Panc1 (cell line): Measurements from ENCODE around the gene VOPP1. TPM values are rescaled to one million over a fixed set of nuclear protein-coding genes. Genes with fewer than 3 reads are reported as not detected.

Experiments used
- ATAC-seq: fragments of 200-7000 bp; cut with Tn5 transposase; 2 replicates; pipeline ENCODE4 v1.9.1; 2020; ENCODE audit warnings: mild to moderate bottlenecking, moderate library complexity
- Bru-seq: library from RNA; stranded (reverse); fragments of 400-500 nt; gene quantifications from one replicate; lab custom pipeline; 2021; lab: Mats Ljungman, UMichigan
- BruChase-seq, 2 experiments: library from RNA; stranded (reverse); fragments of 400-500 nt; gene quantifications; one replicate each; lab custom pipeline; 2021; lab: Mats Ljungman, UMichigan
- BruUV-seq: library from RNA; stranded (reverse); fragments of 400-500 nt; replicated peaks from 2 replicates; lab custom pipeline; 2021; lab: Mats Ljungman, UMichigan
- CTCF ChIA-PET: fragments of 300-600 bp; sonication (Branson Sonifier 250); formaldehyde crosslinking; loops from one replicate; lab custom pipeline; 2022; ENCODE audit warnings: antibody characterized with exemption; lab: Charles Lee
- POLR2A ChIA-PET: fragments of 300-600 bp; sonication (Branson Sonifier 250); formaldehyde crosslinking; loops from one replicate; lab custom pipeline; 2022; ENCODE audit warnings: antibody characterized with exemption; lab: Charles Lee
- DNase-seq: peaks from one replicate; pipeline ENCODE4 v3.0.0-alpha.2; 2010; ENCODE audit warnings: low read depth, low spot score
- H3K27ac ChIP-seq: 2 replicates; pipeline ENCODE4 v1.5.1; 2011; ENCODE audit warnings: mild to moderate bottlenecking, low read length, inconsistent platforms
- H3K27me3 ChIP-seq: fragments of 200-500 bp; sonication (Bioruptor generic); 2 replicates; pipeline ENCODE4 v1.6.0; 2014; ENCODE audit warnings: low read length, inconsistent platforms; ENCODE audit not compliant: control insufficient read depth, insufficient read depth
- H3K36me3 ChIP-seq: fragments of 200-500 bp; sonication (Bioruptor generic); 2 replicates; pipeline ENCODE4 v1.5.1; 2014; ENCODE audit warnings: inconsistent platforms, mild to moderate bottlenecking, low read length, moderate library complexity; ENCODE audit not compliant: control insufficient read depth, insufficient read depth
- H3K4me1 ChIP-seq: 2 replicates; pipeline ENCODE4 v1.5.1; 2011; ENCODE audit warnings: inconsistent platforms, mild to moderate bottlenecking, low read length, moderate library complexity; ENCODE audit not compliant: control insufficient read depth, insufficient read depth
- H3K4me3 ChIP-seq, 2 experiments: 2 replicates each; pipeline ENCODE4 v1.5.1; 2011 to 2012; ENCODE audit warnings: low read depth in 2 of 2, low read length in 2 of 2, mild to moderate bottlenecking in 2 of 2, inconsistent platforms in 1 of 2, moderate library complexity in 1 of 2
- H3K9me3 ChIP-seq: fragments of 200-500 bp; sonication (Bioruptor generic); 2 replicates; pipeline ENCODE4 v1.5.1; 2014; ENCODE audit warnings: low read depth, mild to moderate bottlenecking, inconsistent platforms, low read length, moderate library complexity; ENCODE audit not compliant: control insufficient read depth, insufficient read depth
- CTCF ChIP-seq: fragments of 450-650 bp; IDR thresholded peaks from 2 replicates; pipeline ENCODE4 v1.5.1; 2017; ENCODE audit warnings: mild to moderate bottlenecking
- POLR2AphosphoS5 ChIP-seq: IDR thresholded peaks from 2 replicates; pipeline ENCODE4 v1.6.1; 2012; ENCODE audit warnings: mild to moderate bottlenecking, low read depth, low read length, moderate library complexity
- REST ChIP-seq, 2 experiments: IDR thresholded peaks; 2 replicates each; pipeline ENCODE4 v1.6.1; 2011 to 2012; ENCODE audit warnings: low read depth in 2 of 2, control low read depth in 1 of 2, low read length in 1 of 2, mild to moderate bottlenecking in 1 of 2, moderate library complexity in 1 of 2; ENCODE audit not compliant: insufficient read depth in 1 of 2
- SIN3A ChIP-seq: IDR thresholded peaks from 2 replicates; pipeline ENCODE4 v1.6.1; 2012; ENCODE audit warnings: low read depth, mild to moderate bottlenecking, low read length, moderate library complexity, borderline replicate concordance; ENCODE audit not compliant: insufficient read depth
- TCF7L2 ChIP-seq: IDR thresholded peaks from 2 replicates; pipeline ENCODE4 v1.6.1; 2011; ENCODE audit warnings: mild to moderate bottlenecking, low read depth, low read length, inconsistent platforms
- in situ Hi-C: cut with HindIII; loops from 2 replicates; pipeline ENCODE4 v1.10.0; 2016; ENCODE audit warnings: low sequenced_read_pairs, low pct_unique_long_range_greater_than_20kb
- intact Hi-C: fragments of 100-400 bp; cut with micrococcal nuclease; formaldehyde crosslinking; loops from one replicate; pipeline ENCODE4 v1.10.0; 2022; ENCODE audit not compliant: unreplicated experiment
- long read RNA-seq: library from polyadenylated mRNA; unstranded; transcript quantifications from one replicate; pipeline ENCODE4 v2.0.0, GENCODE V29; 2021; ENCODE audit not compliant: unreplicated experiment
- polyA plus RNA-seq: library from polyadenylated mRNA; unstranded; fragments of >200 nt; gene quantifications from one replicate; pipeline ENCODE4 v1.2.1, GENCODE V29; 2012; ENCODE audit warnings: missing spikeins; ENCODE audit not compliant: insufficient read length
- total RNA-seq: library from RNA; stranded (reverse); gene quantifications from one replicate; pipeline ENCODE4 v1.2.1, GENCODE V29; 2021; ENCODE audit not compliant: unreplicated experiment

VOPP1 gene
- 131 TPM for total RNA-seq
- polyA plus RNA-seq: 84.5 TPM
- Bru-seq, nascent RNA: percentile 86 among the genes with signal in this experiment
- BruChase-seq, experiment 1, labeled RNA remaining after a 2-hour chase: percentile 80 among the genes with signal in this experiment
- percentile 83 among the genes with signal in this experiment for BruChase-seq, experiment 2, labeled RNA remaining after a 6-hour chase
- long read RNA-seq, transcript VOPP1-201 (5 exons, 2,962 nt): major isoform, 263 of 416 reads
- long read RNA-seq, partial matches to known transcripts: 23 of 416 reads
- long read RNA-seq, other reads (novel, unspliced or antisense): 130 of 416 reads

- Histone ChIP-seq H3K36me3 (no peaks in the 10 kb centered on the region), H3K9me3 (no peaks in the 10 kb centered on the region), H3K27me3 (no peaks in the 10 kb centered on the region), H3K4me1 (peaks cover 38% of the 10 kb centered on the region), H3K4me3 (peak within 1 kb of the TSS; percentile 80 to 85), H3K27ac (peak within 1 kb of the TSS; percentile 94)
- intact Hi-C loops (no loop called here), in situ Hi-C loops (loop anchor here (5.0 kb wide), 1 partner anchor 70 kb away; no protein-coding TSS in a partner anchor)
- CTCF ChIA-PET: no interaction called here
- TF ChIP-seq SIN3A (no peak), POLR2AphosphoS5 (no peak), TCF7L2 (no peak), CTCF (peak; percentile 52; the same call in 1 of the 2 replicates), REST (IDR thresholded peaks at IDR 0.05; ENCODE audit: insufficient read depth in 1 of 2, low read depth in 2 of 2, low read length in 1 of 2) (no peak)
- DNase-seq: no peak
- POLR2A ChIA-PET: interaction anchor here (0.5 to 0.6 kb wide), 2 partner anchors 207 to 377 kb away, joined by 9 to 13 read pairs; partner anchors contain the start of gene LANCL2
- BruUV-seq: no TSS peak
- peak; percentile 90 for ATAC-seq
These were observed at the start of gene VOPP1 for GRCh38 chr7:55572378-55573233. Gene VOPP1, minus strand, starts transcription at chr7:55572502. Its CDS starts 178 bp downstream, at chr7:55572324.

- Histone ChIP-seq H3K27ac (no peak overlapping the region), H3K36me3 (no peaks in the 10 kb centered on the region), H3K4me1 (no peaks in the 10 kb centered on the region), H3K4me3 (no peak overlapping the region), H3K27me3 (peaks cover 4% of the 10 kb centered on the region), H3K9me3 (no peaks in the 10 kb centered on the region)
- intact Hi-C loops (no loop called here), in situ Hi-C loops (no loop called here)
- BruUV-seq: no TSS peak
- ATAC-seq (no peak), DNase-seq (no peak)
- CTCF ChIA-PET: interaction anchor here (0.5 to 0.6 kb wide), 2 partner anchors 204 to 388 kb away, joined by 6 to 8 read pairs; no protein-coding TSS in a partner anchor
- POLR2A ChIA-PET: no interaction called here
- TF ChIP-seq TCF7L2 (no peak), CTCF (no peak), REST (IDR thresholded peaks at IDR 0.05; ENCODE audit: insufficient read depth in 1 of 2, low read depth in 2 of 2, low read length in 1 of 2) (no peak), SIN3A (no peak), POLR2AphosphoS5 (no peak)
These were observed 46.6 kb upstream of the VOPP1 start for GRCh38 chr7:55618913-55619312.
